SK-N-SH (cell line): ENCODE results near the gene RTL3. TPM values are rescaled to one million over a fixed set of nuclear protein-coding genes. Genes with fewer than 3 reads are reported as not detected.

Experiments used
- CTCF ChIA-PET: fragments of 300-600, 350-600 bp; formaldehyde crosslinking; extraction: SDS; loops from one replicate; lab custom pipeline; 2021; lab: Yijun Ruan, JAX
- POLR2A ChIA-PET: fragments of 350-600 bp; sonication (Branson Sonifier 250); formaldehyde crosslinking; extraction: SDS; loops from one replicate; lab custom pipeline; 2020; ENCODE audit warnings: antibody characterized with exemption, inconsistent platforms; lab: Yijun Ruan, JAX
- DNase-seq: peaks from one replicate; pipeline ENCODE4 v3.0.0; 2012
- H2AFZ ChIP-seq: fragments of 200-600 bp; sonication (generic); 2 replicates; pipeline ENCODE4 v1.8.1; 2016; ENCODE audit warnings: antibody characterized with exemption, mild to moderate bottlenecking, low read depth
- H3F3A ChIP-seq: fragments of 200-600 bp; sonication (generic); replicated peaks from 2 replicates; pipeline ENCODE3; 2016; ENCODE audit warnings: antibody characterized with exemption, mild to moderate bottlenecking; ENCODE audit not compliant: insufficient read depth
- H3K27ac ChIP-seq, 2 experiments: fragments of 200-500 bp in 1 of 2; fragments of 200-600 bp in 1 of 2; sonication (Bioruptor generic) in 1 of 2; sonication (generic), shearing (Covaris generic) in 1 of 2; 2 replicates each; pipeline versions ENCODE4 v1.5.1 to v1.6.1; 2014 to 2016; ENCODE audit warnings: low read depth in 2 of 2, inconsistent platforms in 1 of 2, low read length in 1 of 2, mild to moderate bottlenecking in 1 of 2, mixed read lengths in 1 of 2
- H3K27me3 ChIP-seq: fragments of 200-600 bp; sonication (generic), shearing (Covaris generic); 2 replicates; pipeline ENCODE4 v1.6.1; 2016; ENCODE audit warnings: mixed run types; ENCODE audit not compliant: insufficient read depth
- H3K36me3 ChIP-seq, 2 experiments: fragments of 200-500 bp in 1 of 2; fragments of 200-600 bp in 1 of 2; sonication (Bioruptor generic) in 1 of 2; sonication (generic) in 1 of 2; replicated peaks in 1 of 2; 2 replicates each; pipeline versions ENCODE3 to v1.5.1; 2014 to 2016; ENCODE audit warnings: low read length in 1 of 2, mild to moderate bottlenecking in 1 of 2; ENCODE audit not compliant: insufficient read depth in 2 of 2, control insufficient read depth in 1 of 2
- H3K4me1 ChIP-seq, 2 experiments: fragments of 200-500 bp in 1 of 2; fragments of 200-600 bp in 1 of 2; sonication (Bioruptor generic) in 1 of 2; sonication (generic), shearing (Covaris generic) in 1 of 2; 2 replicates each; pipeline versions ENCODE4 v1.5.1 to v1.6.1; 2014 to 2016; ENCODE audit warnings: low read depth in 1 of 2, low read length in 1 of 2, mixed run types in 1 of 2; ENCODE audit not compliant: insufficient read depth in 2 of 2, control insufficient read depth in 1 of 2
- H3K4me2 ChIP-seq: fragments of 200-600 bp; sonication (generic), shearing (Covaris generic); 2 replicates; pipeline ENCODE4 v1.6.1; 2017; ENCODE audit warnings: mixed run types
- H3K4me3 ChIP-seq, 2 experiments: fragments of 200-500 bp in 1 of 2; fragments of 200-600 bp in 1 of 2; sonication (Bioruptor generic) in 1 of 2; sonication (generic), shearing (Covaris generic) in 1 of 2; 2 replicates each; pipeline versions ENCODE4 v1.5.1 to v1.8.1; 2014 to 2016; ENCODE audit warnings: low read depth in 2 of 2, inconsistent platforms in 1 of 2, low read length in 1 of 2, mild to moderate bottlenecking in 1 of 2, mixed read lengths in 1 of 2, moderate library complexity in 1 of 2
- H3K79me2 ChIP-seq: fragments of 200-600 bp; sonication (generic); 2 replicates; pipeline ENCODE4 v1.8.1; 2017; ENCODE audit warnings: mild to moderate bottlenecking; ENCODE audit not compliant: insufficient read depth
- H3K9ac ChIP-seq: fragments of 200-600 bp; sonication (generic); 2 replicates; pipeline ENCODE4 v1.6.1; 2017; ENCODE audit warnings: mixed run types
- H3K9me2 ChIP-seq: fragments of 200-600 bp; sonication (generic); 2 replicates; pipeline ENCODE4 v1.6.1; 2017; ENCODE audit warnings: mixed run types
- H3K9me3 ChIP-seq: fragments of 200-600 bp; sonication (generic); 2 replicates; pipeline ENCODE4 v1.6.1; 2017; ENCODE audit warnings: mixed run types, mild to moderate bottlenecking, moderate library complexity
- H4K20me1 ChIP-seq: fragments of 200-600 bp; sonication (generic); 2 replicates; pipeline ENCODE4 v1.6.1; 2017; ENCODE audit warnings: mild to moderate bottlenecking, mixed run types; ENCODE audit not compliant: insufficient read depth
- CHD2 ChIP-seq: fragments of 150-350 bp; IDR thresholded peaks from 2 replicates; pipeline ENCODE4 v1.6.1; 2018; ENCODE audit warnings: low read length; ENCODE audit not compliant: partially characterized antibody
- ELF1 ChIP-seq: IDR thresholded peaks from 2 replicates; pipeline ENCODE4 v1.4.0; 2012
- EP300 ChIP-seq, 2 experiments: IDR thresholded peaks; 2 replicates each; pipeline versions ENCODE4 v1.4.0 to v1.6.1; 2012; ENCODE audit warnings: borderline replicate concordance in 1 of 2, low read depth in 1 of 2, low read length in 1 of 2
- EZH2phosphoT487 ChIP-seq: fragments of 200-600 bp; sonication (generic); IDR thresholded peaks from 2 replicates; pipeline ENCODE4 v1.6.1; 2017; ENCODE audit warnings: low read depth, mixed run types, mild to moderate bottlenecking, antibody characterized with exemption, moderate library complexity, borderline replicate concordance
- FOSL2 ChIP-seq: IDR thresholded peaks from 2 replicates; pipeline ENCODE4 v1.4.0; 2012; ENCODE audit warnings: low read depth, mild to moderate bottlenecking, moderate library complexity, borderline replicate concordance
- FOXJ3 ChIP-seq: sonication (generic); formaldehyde crosslinking; IDR thresholded peaks from 2 replicates; pipeline ENCODE4 v1.5.1; 2020; ENCODE audit warnings: mild to moderate bottlenecking, missing genetic modification reagents
- FOXM1 ChIP-seq: IDR thresholded peaks from 2 replicates; pipeline ENCODE4 v1.4.0; 2012; ENCODE audit warnings: low read depth, mild to moderate bottlenecking
- JUND ChIP-seq: IDR thresholded peaks from 2 replicates; pipeline ENCODE4 v1.4.0; 2012
- MXI1 ChIP-seq: IDR thresholded peaks from 2 replicates; pipeline ENCODE4 v1.6.1; 2012; ENCODE audit warnings: mild to moderate bottlenecking, low read depth, low read length, improper control_type of control experiment
- POLR2AphosphoS5 ChIP-seq: IDR thresholded peaks from 2 replicates; pipeline ENCODE4 v1.6.1; 2012; ENCODE audit warnings: low read depth, low read length
- RCOR1 ChIP-seq: fragments of 150-350 bp; IDR thresholded peaks from 2 replicates; pipeline ENCODE4 v1.6.1; 2017; ENCODE audit warnings: antibody characterized with exemption, low read length
- RFX5 ChIP-seq: IDR thresholded peaks from 2 replicates; pipeline ENCODE4 v1.6.1; 2012; ENCODE audit warnings: mild to moderate bottlenecking, improper control_type of control experiment, low read length
- SIN3A ChIP-seq: IDR thresholded peaks from 2 replicates; pipeline ENCODE4 v1.6.1; 2012; ENCODE audit warnings: low read depth, mild to moderate bottlenecking, low read length, moderate library complexity, borderline replicate concordance
- SMC3 ChIP-seq: IDR thresholded peaks from 2 replicates; pipeline ENCODE4 v1.6.1; 2012; ENCODE audit warnings: low read depth, low read length, improper control_type of control experiment
- TAF1 ChIP-seq: IDR thresholded peaks from 2 replicates; pipeline ENCODE4 v1.6.1; 2012; ENCODE audit warnings: low read depth, mild to moderate bottlenecking, low read length, moderate library complexity, borderline replicate concordance
- TCF12 ChIP-seq: IDR thresholded peaks from 2 replicates; pipeline ENCODE4 v1.4.0; 2012
- YY1 ChIP-seq: IDR thresholded peaks from 2 replicates; pipeline ENCODE4 v1.4.0; 2012; ENCODE audit warnings: low read depth, mild to moderate bottlenecking
- WGBS: methylation state at CpG from one replicate; pipeline ENCODE4 v1.1.6; 2017; ENCODE audit warnings: low lambda C conversion rate; 5-methylcytosine and 5-hydroxymethylcytosine counted together
- polyA plus RNA-seq, 3 experiments: library from polyadenylated mRNA; depleted of rRNA; stranded (reverse); fragments of >200 nt; gene quantifications; 2 replicates each; pipeline ENCODE4 v1.2.3, GENCODE V29; 2012
- TF ChIP-seq, protein P1 (sequence below): IDR thresholded peaks from 2 replicates; pipeline ENCODE4 v1.4.0; 2012; ENCODE audit warnings: low read depth, borderline replicate concordance
- TF ChIP-seq, protein P2 (sequence below): fragments of 150-350 bp; IDR thresholded peaks from 2 replicates; pipeline ENCODE4 v1.6.1; 2017; ENCODE audit warnings: antibody characterized with exemption, low read length, low read depth, borderline replicate concordance
- TF ChIP-seq, protein P3 (sequence below): fragments of 150-350 bp; IDR thresholded peaks from 2 replicates; pipeline ENCODE4 v1.6.1; 2016; ENCODE audit warnings: mild to moderate bottlenecking, low read depth, low read length
- TF ChIP-seq, protein P4 (sequence below): fragments of 200-600 bp; sonication (generic); IDR thresholded peaks from 2 replicates; pipeline ENCODE4 v1.6.1; 2017; ENCODE audit warnings: antibody characterized with exemption, mild to moderate bottlenecking, moderate library complexity
- TF ChIP-seq, protein P5 (sequence below): IDR thresholded peaks from 2 replicates; pipeline ENCODE4; 2012

RTL3 gene
- polyA plus RNA-seq, 1 of the 3 experiments (the other 2 are of a cell fraction) = 0.64 TPM

DNA sequence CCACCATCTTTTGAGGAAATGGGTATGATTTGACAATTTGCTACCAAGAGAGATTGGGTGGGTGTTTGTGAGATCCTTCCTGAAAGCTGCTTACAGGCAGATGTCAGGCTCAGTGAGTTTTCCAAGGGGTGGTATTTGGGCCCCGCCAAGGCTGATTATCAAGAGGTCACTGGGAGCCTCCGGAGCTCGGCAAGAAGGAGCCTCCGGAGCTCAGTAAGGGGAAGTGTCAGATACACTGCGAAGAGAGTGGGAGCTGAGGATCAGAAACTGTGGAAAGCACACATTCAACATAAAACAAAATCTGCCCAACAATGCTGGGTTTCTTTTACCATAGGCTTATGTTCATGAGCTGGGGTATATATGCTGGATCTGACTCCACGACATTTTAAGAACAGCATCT is 714 bp downstream of the RTL3 start:
- H2AFZ ChIP-seq = no peak overlapping the region; the same call in 1 of the 2 replicates
- no peaks in the 10 kb centered on the region for H3K36me3 ChIP-seq
- TF ChIP-seq RFX5 = no peak
- no peak for TF ChIP-seq SMC3
- TF ChIP-seq, protein P1, sequence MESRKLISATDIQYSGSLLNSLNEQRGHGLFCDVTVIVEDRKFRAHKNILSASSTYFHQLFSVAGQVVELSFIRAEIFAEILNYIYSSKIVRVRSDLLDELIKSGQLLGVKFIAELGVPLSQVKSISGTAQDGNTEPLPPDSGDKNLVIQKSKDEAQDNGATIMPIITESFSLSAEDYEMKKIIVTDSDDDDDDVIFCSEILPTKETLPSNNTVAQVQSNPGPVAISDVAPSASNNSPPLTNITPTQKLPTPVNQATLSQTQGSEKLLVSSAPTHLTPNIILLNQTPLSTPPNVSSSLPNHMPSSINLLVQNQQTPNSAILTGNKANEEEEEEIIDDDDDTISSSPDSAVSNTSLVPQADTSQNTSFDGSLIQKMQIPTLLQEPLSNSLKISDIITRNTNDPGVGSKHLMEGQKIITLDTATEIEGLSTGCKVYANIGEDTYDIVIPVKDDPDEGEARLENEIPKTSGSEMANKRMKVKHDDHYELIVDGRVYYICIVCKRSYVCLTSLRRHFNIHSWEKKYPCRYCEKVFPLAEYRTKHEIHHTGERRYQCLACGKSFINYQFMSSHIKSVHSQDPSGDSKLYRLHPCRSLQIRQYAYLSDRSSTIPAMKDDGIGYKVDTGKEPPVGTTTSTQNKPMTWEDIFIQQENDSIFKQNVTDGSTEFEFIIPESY = no peak
- TF ChIP-seq TAF1 = no peak
- no peak for TF ChIP-seq SIN3A
- TF ChIP-seq EP300 (IDR thresholded peaks at IDR 0.05; ENCODE audit: borderline replicate concordance in 1 of 2, low read depth in 1 of 2, low read length in 1 of 2) = no peak
- no peak for TF ChIP-seq EZH2phosphoT487
- TF ChIP-seq CHD2 = no peak
- TF ChIP-seq, protein P2, sequence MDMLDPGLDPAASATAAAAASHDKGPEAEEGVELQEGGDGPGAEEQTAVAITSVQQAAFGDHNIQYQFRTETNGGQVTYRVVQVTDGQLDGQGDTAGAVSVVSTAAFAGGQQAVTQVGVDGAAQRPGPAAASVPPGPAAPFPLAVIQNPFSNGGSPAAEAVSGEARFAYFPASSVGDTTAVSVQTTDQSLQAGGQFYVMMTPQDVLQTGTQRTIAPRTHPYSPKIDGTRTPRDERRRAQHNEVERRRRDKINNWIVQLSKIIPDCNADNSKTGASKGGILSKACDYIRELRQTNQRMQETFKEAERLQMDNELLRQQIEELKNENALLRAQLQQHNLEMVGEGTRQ = no peak
- no peak for TF ChIP-seq FOXJ3 (CRISPR knock-in tag)
- no peak for TF ChIP-seq TCF12
- H3K9me2 ChIP-seq = no peaks in the 10 kb centered on the region
- no peaks in the 10 kb centered on the region; the same call in 1 of the 2 replicates for H3K27me3 ChIP-seq
- DNase-seq = no peak
- H3K9ac ChIP-seq = peak overlapping the region; percentile 16; the same call in 1 of the 2 replicates
- H3K27ac ChIP-seq = peak overlapping the region in 1 of 2 experiments; percentile 51; a peak in 2 of 4 replicates
- 28% methylated on average over 5 of the region's 6 CpGs for WGBS
- H3K4me1 ChIP-seq = no peaks in the 10 kb centered on the region
- no peaks in the 10 kb centered on the region for H3F3A ChIP-seq
- POLR2A ChIA-PET = no interaction called here
- no peaks in the 10 kb centered on the region for H3K9me3 ChIP-seq
- H3K4me3 ChIP-seq = no peak overlapping the region
- no peaks in the 10 kb centered on the region for H4K20me1 ChIP-seq
- no peak overlapping the region; the same call in 1 of the 2 replicates for H3K4me2 ChIP-seq
- no peaks in the 10 kb centered on the region for H3K79me2 ChIP-seq
- CTCF ChIA-PET = interaction anchor here (1.5 kb wide), 1 partner anchor 423 kb away, joined by 3 read pairs; no protein-coding TSS in a partner anchor

DNA sequence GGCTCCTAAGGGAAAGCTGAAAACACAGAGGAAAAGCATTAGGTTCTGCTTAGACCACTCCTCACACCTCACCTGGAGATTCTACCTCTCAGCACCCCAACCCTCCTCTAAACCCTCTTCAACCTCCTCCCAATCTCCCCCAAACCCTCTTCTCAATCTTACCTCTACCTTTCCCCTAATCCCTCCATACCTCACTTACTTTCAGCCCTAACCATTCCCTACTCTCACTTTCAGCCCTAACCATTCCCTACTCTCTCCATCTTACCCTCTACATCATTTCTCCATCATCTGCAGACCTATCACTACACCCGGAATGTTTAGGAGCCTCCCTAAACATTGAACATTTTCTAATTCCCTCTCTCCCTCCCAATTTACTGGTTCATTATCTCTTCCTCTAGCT is 3.5 kb downstream of the RTL3 start:
- no peak overlapping the region for H3K9ac ChIP-seq
- no peaks in the 10 kb centered on the region for H3K9me2 ChIP-seq
- no peak for DNase-seq
- H3K36me3 ChIP-seq = no peaks in the 10 kb centered on the region
- no peaks in the 10 kb centered on the region for H3K27me3 ChIP-seq
- no peak overlapping the region for H3K27ac ChIP-seq
- H3K79me2 ChIP-seq = no peaks in the 10 kb centered on the region
- POLR2A ChIA-PET = no interaction called here
- H3F3A ChIP-seq = peaks cover 12% of the 10 kb centered on the region
- 35% methylated on average over 1 of the region's 1 CpG for WGBS
- no peaks in the 10 kb centered on the region for H3K4me1 ChIP-seq
- CTCF ChIA-PET = no interaction called here
- H4K20me1 ChIP-seq = no peaks in the 10 kb centered on the region
- H3K4me3 ChIP-seq = no peak overlapping the region
- no peak overlapping the region for H3K4me2 ChIP-seq
- H2AFZ ChIP-seq = no peak overlapping the region; the same call in 1 of the 2 replicates
- no peaks in the 10 kb centered on the region for H3K9me3 ChIP-seq
- TF ChIP-seq, protein P3, sequence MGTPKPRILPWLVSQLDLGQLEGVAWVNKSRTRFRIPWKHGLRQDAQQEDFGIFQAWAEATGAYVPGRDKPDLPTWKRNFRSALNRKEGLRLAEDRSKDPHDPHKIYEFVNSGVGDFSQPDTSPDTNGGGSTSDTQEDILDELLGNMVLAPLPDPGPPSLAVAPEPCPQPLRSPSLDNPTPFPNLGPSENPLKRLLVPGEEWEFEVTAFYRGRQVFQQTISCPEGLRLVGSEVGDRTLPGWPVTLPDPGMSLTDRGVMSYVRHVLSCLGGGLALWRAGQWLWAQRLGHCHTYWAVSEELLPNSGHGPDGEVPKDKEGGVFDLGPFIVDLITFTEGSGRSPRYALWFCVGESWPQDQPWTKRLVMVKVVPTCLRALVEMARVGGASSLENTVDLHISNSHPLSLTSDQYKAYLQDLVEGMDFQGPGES = no peak
- TF ChIP-seq RCOR1 (no peak), FOSL2 (no peak), TAF1 (no peak), CHD2 (no peak), JUND (no peak), FOXM1 (no peak), EZH2phosphoT487 (no peak), POLR2AphosphoS5 (no peak), ELF1 (no peak), EP300 (IDR thresholded peaks at IDR 0.05; ENCODE audit: borderline replicate concordance in 1 of 2, low read depth in 1 of 2, low read length in 1 of 2) (no peak), MXI1 (no peak), YY1 (no peak)
- TF ChIP-seq, protein P4, sequence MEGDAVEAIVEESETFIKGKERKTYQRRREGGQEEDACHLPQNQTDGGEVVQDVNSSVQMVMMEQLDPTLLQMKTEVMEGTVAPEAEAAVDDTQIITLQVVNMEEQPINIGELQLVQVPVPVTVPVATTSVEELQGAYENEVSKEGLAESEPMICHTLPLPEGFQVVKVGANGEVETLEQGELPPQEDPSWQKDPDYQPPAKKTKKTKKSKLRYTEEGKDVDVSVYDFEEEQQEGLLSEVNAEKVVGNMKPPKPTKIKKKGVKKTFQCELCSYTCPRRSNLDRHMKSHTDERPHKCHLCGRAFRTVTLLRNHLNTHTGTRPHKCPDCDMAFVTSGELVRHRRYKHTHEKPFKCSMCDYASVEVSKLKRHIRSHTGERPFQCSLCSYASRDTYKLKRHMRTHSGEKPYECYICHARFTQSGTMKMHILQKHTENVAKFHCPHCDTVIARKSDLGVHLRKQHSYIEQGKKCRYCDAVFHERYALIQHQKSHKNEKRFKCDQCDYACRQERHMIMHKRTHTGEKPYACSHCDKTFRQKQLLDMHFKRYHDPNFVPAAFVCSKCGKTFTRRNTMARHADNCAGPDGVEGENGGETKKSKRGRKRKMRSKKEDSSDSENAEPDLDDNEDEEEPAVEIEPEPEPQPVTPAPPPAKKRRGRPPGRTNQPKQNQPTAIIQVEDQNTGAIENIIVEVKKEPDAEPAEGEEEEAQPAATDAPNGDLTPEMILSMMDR = no peak
- TF ChIP-seq, protein P5, sequence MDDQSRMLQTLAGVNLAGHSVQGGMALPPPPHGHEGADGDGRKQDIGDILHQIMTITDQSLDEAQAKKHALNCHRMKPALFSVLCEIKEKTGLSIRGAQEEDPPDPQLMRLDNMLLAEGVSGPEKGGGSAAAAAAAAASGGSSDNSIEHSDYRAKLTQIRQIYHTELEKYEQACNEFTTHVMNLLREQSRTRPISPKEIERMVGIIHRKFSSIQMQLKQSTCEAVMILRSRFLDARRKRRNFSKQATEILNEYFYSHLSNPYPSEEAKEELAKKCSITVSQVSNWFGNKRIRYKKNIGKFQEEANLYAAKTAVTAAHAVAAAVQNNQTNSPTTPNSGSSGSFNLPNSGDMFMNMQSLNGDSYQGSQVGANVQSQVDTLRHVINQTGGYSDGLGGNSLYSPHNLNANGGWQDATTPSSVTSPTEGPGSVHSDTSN = no peak
